Adrenal gland (tissue), 5 donors: ENCODE measurements around the gene TLK2.

ENCODE experiments used
- POLR2A ChIP-seq, 2 donors: fragments of 450-650 bp; IDR thresholded peaks; one replicate each; pipeline ENCODE4 v1.6.1; 2017; ENCODE audit warnings: antibody characterized with exemption in 2 of 2, mild to moderate bottlenecking in 2 of 2, moderate library complexity in 1 of 2
- TF ChIP-seq, protein P1 (sequence below), 6 experiments: fragments of 450-650 bp in 4 of 6; fragments of 200-600 bp in 2 of 6; sonication (generic) in 1 of 6; IDR thresholded peaks; 1 replicate in 5 of 6; 2 replicates in 1 of 6; pipeline versions ENCODE4 v1.5.1 to v1.8.0; 2016 to 2021; ENCODE audit warnings: antibody characterized with exemption in 6 of 6, mild to moderate bottlenecking in 2 of 6, moderate library complexity in 1 of 6
- donor health status: DM: no; HTN: no; CAD: no.

DNA sequence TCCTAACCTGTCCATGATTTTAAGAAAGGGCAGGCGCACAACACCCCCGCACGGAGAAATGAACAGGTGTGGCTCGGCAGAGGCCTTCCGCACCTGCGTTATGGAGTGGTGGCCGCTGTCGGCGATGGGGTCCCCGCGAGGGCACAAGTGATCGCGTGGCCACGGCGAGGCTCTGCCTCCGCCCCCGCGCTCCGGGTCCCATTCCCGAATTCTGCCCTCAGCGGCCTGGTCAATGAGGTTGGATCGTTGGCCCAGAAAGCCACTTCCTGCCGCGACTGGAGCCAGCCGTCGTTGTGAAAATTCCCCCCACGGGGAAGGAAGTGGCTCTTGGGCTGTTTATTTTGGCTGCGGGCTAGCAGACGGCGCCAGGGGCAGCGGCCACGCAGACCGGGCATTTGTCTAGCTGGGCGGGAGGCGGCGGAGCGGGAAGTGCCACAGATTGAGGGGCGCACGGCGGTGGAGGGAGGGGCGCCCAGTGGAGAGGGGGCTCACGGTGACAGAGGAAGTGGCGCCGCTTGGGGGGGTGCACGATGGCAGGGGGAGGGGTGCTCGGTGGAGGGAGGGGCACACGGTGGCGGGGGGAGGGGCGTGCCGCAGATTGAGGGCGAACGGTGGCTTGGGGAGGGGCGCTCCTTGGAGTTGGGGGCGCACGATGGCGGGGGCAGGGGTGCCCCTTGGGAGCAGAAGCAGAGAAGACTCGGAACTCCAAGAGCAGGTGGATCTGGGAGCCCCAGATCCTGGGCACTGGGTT is 173.8 kb downstream of the TLK2 start:
- TF ChIP-seq POLR2A (IDR thresholded peaks at IDR 0.05), result no peak
- TF ChIP-seq, protein P1, sequence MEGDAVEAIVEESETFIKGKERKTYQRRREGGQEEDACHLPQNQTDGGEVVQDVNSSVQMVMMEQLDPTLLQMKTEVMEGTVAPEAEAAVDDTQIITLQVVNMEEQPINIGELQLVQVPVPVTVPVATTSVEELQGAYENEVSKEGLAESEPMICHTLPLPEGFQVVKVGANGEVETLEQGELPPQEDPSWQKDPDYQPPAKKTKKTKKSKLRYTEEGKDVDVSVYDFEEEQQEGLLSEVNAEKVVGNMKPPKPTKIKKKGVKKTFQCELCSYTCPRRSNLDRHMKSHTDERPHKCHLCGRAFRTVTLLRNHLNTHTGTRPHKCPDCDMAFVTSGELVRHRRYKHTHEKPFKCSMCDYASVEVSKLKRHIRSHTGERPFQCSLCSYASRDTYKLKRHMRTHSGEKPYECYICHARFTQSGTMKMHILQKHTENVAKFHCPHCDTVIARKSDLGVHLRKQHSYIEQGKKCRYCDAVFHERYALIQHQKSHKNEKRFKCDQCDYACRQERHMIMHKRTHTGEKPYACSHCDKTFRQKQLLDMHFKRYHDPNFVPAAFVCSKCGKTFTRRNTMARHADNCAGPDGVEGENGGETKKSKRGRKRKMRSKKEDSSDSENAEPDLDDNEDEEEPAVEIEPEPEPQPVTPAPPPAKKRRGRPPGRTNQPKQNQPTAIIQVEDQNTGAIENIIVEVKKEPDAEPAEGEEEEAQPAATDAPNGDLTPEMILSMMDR (IDR thresholded peaks at IDR 0.05), result no peak
